Skeletal muscle tissue (tissue), 4 donors: ENCODE measurements around the gene SORCS3. TPM values are rescaled to one million over a fixed set of nuclear protein-coding genes. Genes with fewer than 3 reads are reported as not detected.

ENCODE experiments used
- H3K27ac ChIP-seq: one replicate; pipeline ENCODE4 v1.7.0; 2013; ENCODE audit warnings: mild to moderate bottlenecking, low read depth, low read length, inconsistent platforms
- H3K27me3 ChIP-seq, 3 donors: one replicate each; pipeline ENCODE4 v1.7.0; 2013; ENCODE audit warnings: low read length in 3 of 3; ENCODE audit not compliant: control insufficient read depth in 3 of 3, insufficient read depth in 3 of 3
- H3K36me3 ChIP-seq, 3 donors: one replicate each; pipeline ENCODE4 v1.7.0; 2013; ENCODE audit warnings: low read length in 3 of 3; ENCODE audit not compliant: control insufficient read depth in 3 of 3, insufficient read depth in 3 of 3
- H3K4me1 ChIP-seq, 3 donors: one replicate each; pipeline ENCODE4 v1.7.0; 2013; ENCODE audit warnings: low read length in 3 of 3, mild to moderate bottlenecking in 3 of 3; ENCODE audit not compliant: control insufficient read depth in 3 of 3, insufficient read depth in 3 of 3
- H3K4me3 ChIP-seq, 3 donors: one replicate each; pipeline ENCODE4 v1.7.0; 2013; ENCODE audit warnings: low read length in 3 of 3
- H3K9ac ChIP-seq, 3 donors: one replicate each; pipeline ENCODE4 v1.7.0; 2013; ENCODE audit warnings: low read length in 3 of 3, mild to moderate bottlenecking in 3 of 3, moderate library complexity in 2 of 3, low read depth in 1 of 3
- H3K9me3 ChIP-seq, 3 donors: one replicate each; pipeline ENCODE4 v1.7.0; 2013; ENCODE audit warnings: low read length in 3 of 3; ENCODE audit not compliant: control insufficient read depth in 3 of 3
- total RNA-seq: library from RNA; depleted of rRNA; stranded (reverse); fragments of >200 nt; gene quantifications from one replicate; pipeline ENCODE4 v1.2.3, GENCODE V29; 2014
- donor health status: Osteomylitis.

The SORCS3 gene
- total RNA-seq, 1 donor from 2014 or later, result 0.52 TPM

- no peaks in the 10 kb centered on the region for H3K36me3 ChIP-seq
- no peak overlapping the region for H3K27ac ChIP-seq
- no peak overlapping the region for H3K4me3 ChIP-seq
- no peaks in the 10 kb centered on the region for H3K9me3 ChIP-seq
- no peaks in the 10 kb centered on the region for H3K4me1 ChIP-seq
- H3K9ac ChIP-seq, result no peak overlapping the region
- no peaks in the 10 kb centered on the region for H3K27me3 ChIP-seq
These were observed 547.8 kb downstream of the SORCS3 start for GRCh38 chr10:105188737-105189462.

DNA sequence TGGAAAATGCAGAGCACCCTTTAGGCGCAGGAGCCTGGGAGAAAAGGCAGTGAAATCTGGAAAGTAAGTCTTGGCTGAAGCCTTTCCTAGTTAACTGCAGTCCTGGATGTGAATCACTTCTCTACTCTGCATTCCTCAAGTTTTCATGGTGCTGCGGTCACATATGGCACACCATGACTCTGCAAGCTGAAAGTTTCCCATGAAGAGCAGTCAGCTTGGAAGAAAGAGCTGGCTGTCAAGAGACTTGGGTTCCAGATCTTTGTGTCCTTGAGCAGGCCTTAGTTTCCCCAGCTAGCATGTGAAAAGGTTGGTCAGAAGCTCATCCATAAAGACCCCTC is 548.3 kb downstream of the SORCS3 start:
- no peaks in the 10 kb centered on the region for H3K36me3 ChIP-seq
- no peak overlapping the region for H3K9ac ChIP-seq
- no peaks in the 10 kb centered on the region for H3K4me1 ChIP-seq
- H3K9me3 ChIP-seq, result no peaks in the 10 kb centered on the region
- H3K4me3 ChIP-seq, result no peak overlapping the region
- H3K27me3 ChIP-seq, result no peaks in the 10 kb centered on the region
- no peak overlapping the region for H3K27ac ChIP-seq

- no peaks in the 10 kb centered on the region for H3K27me3 ChIP-seq
- H3K9ac ChIP-seq, result no peak overlapping the region
- no peak overlapping the region for H3K27ac ChIP-seq
- H3K4me1 ChIP-seq, result no peaks in the 10 kb centered on the region
- no peaks in the 10 kb centered on the region for H3K36me3 ChIP-seq
- H3K9me3 ChIP-seq, result no peaks in the 10 kb centered on the region
- no peak overlapping the region for H3K4me3 ChIP-seq
These were observed 551.1 kb downstream of the SORCS3 start for GRCh38 chr10:105192146-105192545.

GRCh38 chr10:105192861-105193260 is 551.8 kb downstream of the SORCS3 start:
- Histone ChIP-seq H3K9ac (no peak overlapping the region), H3K27me3 (no peaks in the 10 kb centered on the region), H3K27ac (no peak overlapping the region), H3K4me3 (no peak overlapping the region), H3K4me1 (no peaks in the 10 kb centered on the region), H3K36me3 (no peaks in the 10 kb centered on the region), H3K9me3 (no peaks in the 10 kb centered on the region)

DNA sequence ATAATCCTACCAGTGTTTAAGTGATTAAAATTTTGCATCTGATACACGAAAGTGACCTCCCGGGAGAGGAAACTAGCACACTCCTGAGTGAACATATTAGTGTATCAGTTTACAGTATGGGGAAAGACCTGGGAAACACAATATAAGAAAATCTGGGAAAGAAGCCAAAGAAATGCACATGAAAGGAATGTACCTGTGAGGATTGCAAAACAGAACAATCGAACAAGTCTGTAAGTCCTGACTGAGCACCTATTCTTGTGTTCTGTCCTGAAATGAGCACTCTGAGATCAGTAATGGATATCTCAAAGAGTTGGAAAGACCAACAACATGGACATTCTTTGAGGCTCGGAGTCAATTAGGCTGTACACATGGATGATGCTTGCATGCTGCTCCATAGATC is 554.7 kb downstream of the SORCS3 start:
- H3K4me1 ChIP-seq, result no peaks in the 10 kb centered on the region
- no peaks in the 10 kb centered on the region for H3K9me3 ChIP-seq
- no peak overlapping the region for H3K27ac ChIP-seq
- H3K4me3 ChIP-seq, result no peak overlapping the region
- no peak overlapping the region for H3K9ac ChIP-seq
- H3K27me3 ChIP-seq, result no peaks in the 10 kb centered on the region
- H3K36me3 ChIP-seq, result no peaks in the 10 kb centered on the region

- Histone ChIP-seq H3K9me3 (no peaks in the 10 kb centered on the region), H3K9ac (no peak overlapping the region), H3K27ac (no peak overlapping the region), H3K36me3 (no peaks in the 10 kb centered on the region), H3K4me3 (no peak overlapping the region), H3K4me1 (no peaks in the 10 kb centered on the region), H3K27me3 (no peaks in the 10 kb centered on the region)
These were observed 556.7 kb downstream of the SORCS3 start for GRCh38 chr10:105197598-105198364.

- no peak overlapping the region for H3K4me3 ChIP-seq
- no peak overlapping the region for H3K27ac ChIP-seq
These were observed 565.5 kb downstream of the SORCS3 start for GRCh38 chr10:105206616-105207015.

GRCh38 chr10:105207476-105207995 is 566.4 kb downstream of the SORCS3 start:
- H3K27ac ChIP-seq, result no peak overlapping the region
- H3K4me1 ChIP-seq, result no peaks in the 10 kb centered on the region
- H3K9ac ChIP-seq, result no peak overlapping the region
- H3K36me3 ChIP-seq, result no peaks in the 10 kb centered on the region
- no peaks in the 10 kb centered on the region for H3K27me3 ChIP-seq
- H3K4me3 ChIP-seq, result no peak overlapping the region
- H3K9me3 ChIP-seq, result no peaks in the 10 kb centered on the region

More at GRCh38 chr10:105206616-105207015, 565.5 kb downstream of the SORCS3 start:
- Histone ChIP-seq H3K27me3 (no peaks in the 10 kb centered on the region), H3K36me3 (no peaks in the 10 kb centered on the region), H3K9ac (no peak overlapping the region), H3K9me3 (no peaks in the 10 kb centered on the region), H3K4me1 (no peaks in the 10 kb centered on the region)

GRCh38 chr10:105210546-105210945 is 569.5 kb downstream of the SORCS3 start:
- Histone ChIP-seq H3K4me3 (no peak overlapping the region), H3K27me3 (no peaks in the 10 kb centered on the region), H3K9me3 (no peaks in the 10 kb centered on the region), H3K9ac (no peak overlapping the region), H3K36me3 (no peaks in the 10 kb centered on the region), H3K27ac (no peak overlapping the region), H3K4me1 (no peaks in the 10 kb centered on the region)

DNA sequence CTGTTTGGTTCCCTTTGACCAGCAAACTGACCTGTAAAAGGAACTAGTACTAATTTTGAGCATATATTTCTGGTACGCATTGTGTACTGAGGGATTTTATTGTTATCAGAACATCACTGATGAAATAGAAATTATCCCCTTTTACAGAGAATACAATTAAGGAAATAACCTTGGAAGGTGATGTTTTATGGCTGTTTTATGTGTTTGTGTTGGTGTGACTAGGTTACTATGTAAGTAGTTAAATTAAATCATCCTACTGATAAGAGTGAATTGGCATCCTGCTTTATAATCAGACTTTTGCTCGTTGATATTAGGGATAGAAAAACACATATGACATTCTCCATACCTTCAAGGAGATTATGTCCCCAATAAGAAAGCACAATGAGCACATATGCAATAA is 596.6 kb downstream of the SORCS3 start:
- H3K9ac ChIP-seq, result no peak overlapping the region
- no peaks in the 10 kb centered on the region for H3K4me1 ChIP-seq
- H3K27me3 ChIP-seq, result no peaks in the 10 kb centered on the region
- no peak overlapping the region for H3K4me3 ChIP-seq
- no peaks in the 10 kb centered on the region for H3K9me3 ChIP-seq
- H3K36me3 ChIP-seq, result no peaks in the 10 kb centered on the region
- no peak overlapping the region for H3K27ac ChIP-seq
